Measurements from ENCODE around the gene LRP2.

- TF ChIP-seq CTCF (IDR thresholded peaks at IDR 0.05; ENCODE audit: low read depth, low read length): no peak
- TF ChIP-seq POLR2A (IDR thresholded peaks at IDR 0.05; ENCODE audit: extremely low read depth, insufficient read length): no peak
Observed at GRCh38 chr2:169108099-169108884, 254.0 kb downstream of the LRP2 start.

Data from NB4 (cell line).